NCI-H510A (cell line): Measurements from ENCODE around the gene ZCCHC9.
"Not testable (repeated sequence)": the region's sequence is repeated elsewhere in the genome, so short reads cannot be mapped to it uniquely, and the experiment has no call there.

ENCODE experiments used
- DNase-seq: peaks from one replicate; lab custom pipeline; 2025; lab: John Stamatoyannopoulos, UW

Gene ZCCHC9

GRCh38 chr5:81308836-81309235, 7.4 kb downstream of the ZCCHC9 start:
- no peak for DNase-seq

GRCh38 chr5:81310402-81311063, 9.1 kb downstream of the ZCCHC9 start:
- DNase-seq: no peak

GRCh38 chr5:81313278-81313677, 11.9 kb downstream of the ZCCHC9 start:
- no peak for DNase-seq

GRCh38 chr5:81313686-81314085, 12.3 kb downstream of the ZCCHC9 start:
- no peak for DNase-seq

- DNase-seq: no peak
Observed at GRCh38 chr5:81314581-81314980, 13.2 kb downstream of the ZCCHC9 start.

- no peak for DNase-seq
Observed at GRCh38 chr5:81315336-81315735, 13.9 kb downstream of the ZCCHC9 start.

- DNase-seq: no peak
Observed at GRCh38 chr5:81315830-81316229, 14.4 kb downstream of the ZCCHC9 start.

- no peak for DNase-seq
Observed at GRCh38 chr5:81316571-81316970, 15.2 kb downstream of the ZCCHC9 start.

GRCh38 chr5:81317536-81317935, 16.1 kb downstream of the ZCCHC9 start:
- DNase-seq: no peak

- DNase-seq: no peak
Observed at GRCh38 chr5:81326554-81326953, 25.2 kb downstream of the ZCCHC9 start.

GRCh38 chr5:81334304-81335061, 33.1 kb downstream of the ZCCHC9 start:
- DNase-seq: no peak

- DNase-seq: no peak
Observed at GRCh38 chr5:81335946-81336345, 34.6 kb downstream of the ZCCHC9 start.

GRCh38 chr5:81336556-81336955, 35.2 kb downstream of the ZCCHC9 start:
- no peak for DNase-seq

- DNase-seq: no peak
Observed at GRCh38 chr5:81337803-81338202, 36.4 kb downstream of the ZCCHC9 start.

GRCh38 chr5:81338213-81338612, 36.8 kb downstream of the ZCCHC9 start:
- DNase-seq: not testable (repeated sequence)

GRCh38 chr5:81344736-81345135, 43.3 kb downstream of the ZCCHC9 start:
- no peak for DNase-seq

- no peak for DNase-seq
Observed at GRCh38 chr5:81345411-81346003, 44.1 kb downstream of the ZCCHC9 start.

- no peak for DNase-seq
Observed at GRCh38 chr5:81349161-81349560, 47.8 kb downstream of the ZCCHC9 start.

- no peak for DNase-seq
Observed at GRCh38 chr5:81350507-81350906, 49.1 kb downstream of the ZCCHC9 start.

GRCh38 chr5:81353189-81353588, 51.8 kb downstream of the ZCCHC9 start:
- DNase-seq: no peak

- no peak for DNase-seq
Observed at GRCh38 chr5:81354093-81354492, 52.7 kb downstream of the ZCCHC9 start.

- no peak for DNase-seq
Observed at GRCh38 chr5:81355291-81356251, 54.2 kb downstream of the ZCCHC9 start.
